LNCAP (cell line): ENCODE results near the gene CLSTN2.

Source experiments
- TF ChIP-seq, protein P1 (sequence below): fragments of 450-650 bp; IDR thresholded peaks from 2 replicates; pipeline ENCODE4 v1.5.1; 2017; ENCODE audit warnings: mild to moderate bottlenecking

Gene CLSTN2

DNA sequence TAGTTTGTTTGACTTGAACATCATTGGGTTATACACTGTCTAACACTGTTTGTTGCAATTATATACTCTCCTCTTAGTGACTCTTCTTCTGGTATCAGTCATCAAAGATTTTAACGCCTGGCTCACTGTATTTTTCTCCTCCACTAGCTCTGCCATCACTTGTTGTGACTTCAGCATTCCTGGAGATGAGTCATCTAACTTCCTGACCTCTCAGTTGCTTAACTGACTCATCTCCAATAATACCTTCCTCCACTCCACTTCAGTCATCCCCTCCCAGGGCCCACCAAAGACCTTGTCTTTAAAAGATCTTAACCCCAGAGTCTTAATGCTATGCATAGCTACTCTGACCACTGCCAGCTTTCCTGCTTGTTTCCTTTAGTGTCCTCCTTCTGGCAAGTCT is 28.6 kb upstream of the CLSTN2 start:
- TF ChIP-seq, protein P1, sequence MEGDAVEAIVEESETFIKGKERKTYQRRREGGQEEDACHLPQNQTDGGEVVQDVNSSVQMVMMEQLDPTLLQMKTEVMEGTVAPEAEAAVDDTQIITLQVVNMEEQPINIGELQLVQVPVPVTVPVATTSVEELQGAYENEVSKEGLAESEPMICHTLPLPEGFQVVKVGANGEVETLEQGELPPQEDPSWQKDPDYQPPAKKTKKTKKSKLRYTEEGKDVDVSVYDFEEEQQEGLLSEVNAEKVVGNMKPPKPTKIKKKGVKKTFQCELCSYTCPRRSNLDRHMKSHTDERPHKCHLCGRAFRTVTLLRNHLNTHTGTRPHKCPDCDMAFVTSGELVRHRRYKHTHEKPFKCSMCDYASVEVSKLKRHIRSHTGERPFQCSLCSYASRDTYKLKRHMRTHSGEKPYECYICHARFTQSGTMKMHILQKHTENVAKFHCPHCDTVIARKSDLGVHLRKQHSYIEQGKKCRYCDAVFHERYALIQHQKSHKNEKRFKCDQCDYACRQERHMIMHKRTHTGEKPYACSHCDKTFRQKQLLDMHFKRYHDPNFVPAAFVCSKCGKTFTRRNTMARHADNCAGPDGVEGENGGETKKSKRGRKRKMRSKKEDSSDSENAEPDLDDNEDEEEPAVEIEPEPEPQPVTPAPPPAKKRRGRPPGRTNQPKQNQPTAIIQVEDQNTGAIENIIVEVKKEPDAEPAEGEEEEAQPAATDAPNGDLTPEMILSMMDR = no peak

DNA sequence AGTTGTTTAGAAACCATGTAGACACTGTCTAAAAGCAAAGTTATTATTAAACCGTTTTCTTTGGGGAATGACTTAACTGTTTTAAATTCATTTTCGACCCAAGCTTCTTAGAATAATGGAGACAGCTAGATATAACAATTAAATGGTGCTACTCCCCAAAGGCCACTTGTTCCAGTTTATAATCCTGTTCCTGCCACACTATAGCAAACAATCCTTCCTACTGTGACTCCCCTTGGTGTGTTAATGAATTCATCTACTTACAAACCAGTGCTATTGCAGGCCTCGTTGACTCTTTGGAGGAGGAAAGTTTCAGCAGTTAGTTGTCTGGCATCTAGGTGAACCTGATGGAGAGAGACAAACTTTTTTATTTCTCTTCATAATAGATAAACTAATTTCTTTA is 25.2 kb upstream of the CLSTN2 start:
- TF ChIP-seq, protein P1 = no peak

DNA sequence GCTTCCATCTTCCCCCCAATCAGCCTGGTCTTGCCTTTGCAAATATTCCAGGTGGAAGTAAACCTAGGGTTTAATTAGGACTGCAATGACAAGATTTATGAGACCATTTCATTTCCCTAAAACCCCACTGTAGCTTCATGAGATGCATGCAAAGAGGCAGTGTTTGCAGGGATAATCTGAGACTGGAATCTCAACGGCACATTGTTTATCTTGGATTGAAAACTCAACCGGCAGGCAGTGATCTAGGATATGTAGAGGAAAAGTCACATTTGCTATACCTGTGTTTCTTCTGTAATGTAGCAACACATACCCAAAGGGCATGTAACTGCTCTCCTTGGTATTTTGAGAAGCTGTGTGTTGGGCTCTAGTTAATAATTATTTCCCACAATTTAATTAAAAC is 18.7 kb upstream of the CLSTN2 start:
- TF ChIP-seq, protein P1 = no peak

DNA sequence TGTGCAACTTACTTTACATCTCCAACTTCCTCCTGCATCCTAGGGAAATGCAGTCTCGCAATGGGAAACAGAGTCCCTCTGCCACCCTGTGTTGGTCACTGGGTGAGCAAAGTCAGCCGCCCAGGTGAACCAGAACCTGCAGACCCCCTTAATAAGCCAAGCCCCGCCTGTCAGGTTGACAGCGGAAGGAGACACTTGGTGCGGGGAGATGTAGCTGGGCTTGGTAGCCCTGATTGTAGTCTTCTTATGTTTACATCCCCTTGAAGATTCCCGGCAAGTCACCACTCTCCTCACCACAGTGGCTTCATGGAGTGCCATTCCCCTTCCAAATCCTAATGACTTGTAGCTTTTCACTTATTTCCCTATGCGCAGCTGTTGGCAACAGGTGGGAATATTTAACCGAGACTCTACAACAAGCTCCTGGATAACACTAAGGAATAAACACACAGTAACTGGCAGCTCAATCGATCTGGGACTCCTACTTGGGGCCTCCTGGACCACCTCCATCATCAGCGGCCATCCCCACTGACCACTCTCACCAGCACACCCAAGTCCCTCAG is 17.7 kb upstream of the CLSTN2 start:
- TF ChIP-seq, protein P1 = no peak

DNA sequence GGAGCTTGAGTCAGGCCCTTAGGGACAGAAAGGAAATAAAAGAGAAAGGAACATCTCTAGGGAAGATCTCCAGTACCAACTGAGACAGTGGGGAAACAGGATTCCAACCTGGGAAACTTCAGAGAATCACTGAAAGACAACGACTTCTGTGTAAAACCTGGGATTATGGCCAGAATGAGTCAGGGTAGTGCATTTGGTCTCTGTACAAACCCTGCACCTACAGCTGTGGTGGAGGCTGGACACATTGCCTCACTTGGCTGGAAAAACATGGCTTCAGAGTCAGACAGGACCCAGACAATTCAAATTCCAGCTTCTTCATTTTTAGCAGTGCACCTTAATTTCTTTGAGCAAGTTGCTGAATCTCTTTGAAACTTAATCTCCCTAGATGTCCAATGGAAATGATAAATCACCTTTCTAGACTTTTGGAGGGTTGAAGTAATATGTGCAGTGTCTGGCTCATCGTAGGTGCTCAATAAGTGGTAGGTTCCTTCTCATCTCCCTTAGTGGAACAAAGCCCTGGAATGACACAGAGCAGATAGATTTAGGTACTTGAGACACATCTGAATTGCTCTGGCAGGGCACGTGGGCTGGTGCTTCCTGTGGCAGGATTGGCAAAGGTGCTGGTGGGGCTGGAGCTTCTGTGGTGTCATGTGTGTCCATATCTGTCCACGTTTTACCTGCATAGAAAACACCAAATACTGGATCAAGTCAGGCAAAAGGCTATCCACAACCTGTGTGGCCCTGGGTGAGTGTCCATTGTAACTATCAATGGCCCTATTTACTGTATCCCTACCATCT is 6.1 kb upstream of the CLSTN2 start:
- TF ChIP-seq, protein P1 = no peak

DNA sequence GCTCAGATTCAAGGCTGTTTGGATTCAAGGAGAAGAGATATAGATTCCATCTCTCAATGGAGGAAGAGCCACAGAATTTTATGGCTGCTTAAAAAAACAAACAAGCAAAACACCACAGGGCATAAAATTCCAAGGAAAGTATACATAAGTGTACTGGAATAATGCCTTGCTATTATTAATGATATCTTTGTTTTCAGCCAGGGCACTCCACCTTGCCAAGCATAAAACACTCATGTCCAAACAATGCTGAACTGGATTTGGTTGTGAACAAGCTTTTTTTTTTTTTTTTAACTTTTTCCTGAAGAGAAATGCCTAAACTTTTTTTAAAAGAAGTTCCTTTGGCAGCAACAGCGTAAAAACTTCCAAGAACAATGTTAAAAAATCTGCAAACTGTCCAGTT is 4.8 kb upstream of the CLSTN2 start:
- TF ChIP-seq, protein P1 = no peak

DNA sequence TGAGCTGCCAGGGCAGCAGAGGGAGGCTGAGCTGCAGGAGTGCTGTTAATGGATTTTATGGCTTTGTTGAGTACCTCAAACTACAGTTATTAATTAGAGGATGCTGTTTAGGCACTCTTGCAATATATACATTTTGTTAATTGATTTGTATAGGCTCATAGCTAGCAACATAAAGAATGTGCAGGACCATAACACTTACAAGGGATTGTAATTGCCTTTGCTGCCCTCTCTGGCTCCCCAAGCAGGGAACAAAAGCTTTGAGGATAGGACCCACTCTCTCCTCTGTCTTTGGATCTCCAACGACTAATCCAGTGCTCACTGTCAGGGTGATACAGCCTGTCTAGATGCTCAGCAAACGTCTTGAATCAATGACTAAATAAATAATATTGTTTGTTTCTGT is 1.2 kb upstream of the CLSTN2 start:
- TF ChIP-seq, protein P1 = no peak
